Prostate gland (tissue), 2 donors: Measurements from ENCODE around the gene SPI1. TPM values are rescaled to one million over a fixed set of nuclear protein-coding genes. Genes with fewer than 3 reads are reported as not detected.

Experiments
- DNase-seq: peaks from one replicate; pipeline ENCODE4 v3.0.0-alpha.2; 2019; ENCODE audit warnings: low spot score
- H3K27ac ChIP-seq, 2 donors: fragments of 200-600 bp; sonication (generic); 2 replicates each; pipeline ENCODE4 v1.5.1; 2017 to 2019
- H3K27me3 ChIP-seq: fragments of 200-600 bp; sonication (generic); replicated peaks from 2 replicates; pipeline ENCODE4 v1.5.1; 2019; ENCODE audit not compliant: insufficient read depth
- H3K36me3 ChIP-seq, 2 donors: fragments of 200-600 bp; sonication (generic); 1 replicate in 1 of 2; 2 replicates in 1 of 2; pipeline versions ENCODE4 v1.5.1 to v1.8.1; 2017 to 2019
- H3K4me1 ChIP-seq: fragments of 200-600 bp; sonication (generic); replicated peaks from 2 replicates; pipeline ENCODE4 v1.5.1; 2019
- H3K4me3 ChIP-seq, 2 donors: fragments of 200-600 bp; sonication (generic); 2 replicates each; pipeline ENCODE4 v1.5.1; 2017 to 2019
- H3K9me3 ChIP-seq: fragments of 200-600 bp; sonication (generic); 2 replicates; pipeline ENCODE4 v1.5.1; 2017
- POLR2A ChIP-seq: fragments of 450-650 bp; IDR thresholded peaks from one replicate; pipeline ENCODE4 v1.6.1; 2016; ENCODE audit warnings: antibody characterized with exemption, mild to moderate bottlenecking
- POLR2AphosphoS5 ChIP-seq: sonication (generic); formaldehyde crosslinking; IDR thresholded peaks from one replicate; pipeline ENCODE4 v1.6.1; 2017; ENCODE audit warnings: antibody characterized with exemption
- WGBS: methylation state at CpG from one replicate; pipeline ENCODE4 v1.1.5; 2018; 5-methylcytosine and 5-hydroxymethylcytosine counted together
- intact Hi-C: fragments of 100-400 bp; cut with DNase I; formaldehyde crosslinking; loops from one replicate; pipeline ENCODE4 v1.14.2; 2022
- total RNA-seq, 2 donors: library from RNA; depleted of rRNA; stranded (reverse); fragments of >200 nt; gene quantifications; one replicate each; pipeline ENCODE4 v1.1.0, GENCODE V29; 2016
- TF ChIP-seq, protein P1 (sequence below), 4 experiments: fragments of 200-600 bp in 2 of 4; fragments of 450-650 bp in 2 of 4; sonication (generic) in 2 of 4; IDR thresholded peaks; 1 replicate in 3 of 4; 2 replicates in 1 of 4; pipeline ENCODE4 v1.5.1; 2016 to 2019; ENCODE audit warnings: antibody characterized with exemption in 4 of 4, mild to moderate bottlenecking in 2 of 4, moderate library complexity in 2 of 4

The SPI1 gene
- total RNA-seq, 2 donors from 2014 or later: 6.8 to 13.4 TPM

DNA sequence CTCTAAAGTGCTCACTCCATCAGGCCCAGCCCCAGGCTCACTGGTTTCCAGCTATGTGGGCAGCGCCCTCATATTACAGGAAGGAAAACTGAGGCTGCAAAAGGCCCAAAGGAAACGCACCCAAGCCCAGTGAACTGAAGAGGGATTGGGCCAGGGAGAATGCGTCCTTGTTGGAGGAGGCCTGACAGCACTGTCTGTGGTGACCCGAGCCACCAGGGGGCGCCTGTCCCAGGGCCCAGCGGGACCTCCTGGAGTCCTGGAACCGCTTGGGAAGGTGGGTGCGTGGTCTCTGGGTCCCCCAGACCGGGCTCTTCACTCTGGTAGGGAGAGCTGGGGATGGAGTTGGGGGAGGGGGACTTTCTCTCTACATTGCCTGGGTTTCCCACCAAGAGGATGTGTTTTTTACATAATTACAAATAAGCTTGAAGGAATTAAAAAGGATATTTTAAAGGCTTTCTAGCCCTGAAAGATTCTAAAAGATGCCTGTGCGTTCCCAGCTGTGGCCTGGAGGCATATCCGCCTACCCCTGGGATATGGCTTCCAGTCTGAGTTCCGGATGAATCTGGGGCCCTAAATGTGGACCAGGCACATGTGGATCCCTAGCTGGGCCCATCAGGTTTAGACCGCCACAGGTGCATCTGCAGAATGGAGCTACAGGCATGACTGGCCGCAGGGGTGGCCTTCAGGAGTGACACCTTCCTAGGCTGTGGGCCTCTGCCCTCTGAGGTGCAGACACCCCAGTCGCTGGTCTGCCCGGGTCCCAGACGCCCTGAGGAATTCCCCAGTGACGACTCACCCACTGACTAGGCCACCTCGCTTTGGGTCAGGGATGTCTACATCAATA lies 4.2 kb downstream of the SPI1 start:
- H3K36me3 ChIP-seq: no peaks in the 10 kb centered on the region
- WGBS: 36% methylated on average over 18 of the region's 19 CpGs
- H3K9me3 ChIP-seq: no peaks in the 10 kb centered on the region
- no peaks in the 10 kb centered on the region for H3K4me1 ChIP-seq
- peak; percentile 14 for TF ChIP-seq POLR2AphosphoS5
- TF ChIP-seq, protein P1, sequence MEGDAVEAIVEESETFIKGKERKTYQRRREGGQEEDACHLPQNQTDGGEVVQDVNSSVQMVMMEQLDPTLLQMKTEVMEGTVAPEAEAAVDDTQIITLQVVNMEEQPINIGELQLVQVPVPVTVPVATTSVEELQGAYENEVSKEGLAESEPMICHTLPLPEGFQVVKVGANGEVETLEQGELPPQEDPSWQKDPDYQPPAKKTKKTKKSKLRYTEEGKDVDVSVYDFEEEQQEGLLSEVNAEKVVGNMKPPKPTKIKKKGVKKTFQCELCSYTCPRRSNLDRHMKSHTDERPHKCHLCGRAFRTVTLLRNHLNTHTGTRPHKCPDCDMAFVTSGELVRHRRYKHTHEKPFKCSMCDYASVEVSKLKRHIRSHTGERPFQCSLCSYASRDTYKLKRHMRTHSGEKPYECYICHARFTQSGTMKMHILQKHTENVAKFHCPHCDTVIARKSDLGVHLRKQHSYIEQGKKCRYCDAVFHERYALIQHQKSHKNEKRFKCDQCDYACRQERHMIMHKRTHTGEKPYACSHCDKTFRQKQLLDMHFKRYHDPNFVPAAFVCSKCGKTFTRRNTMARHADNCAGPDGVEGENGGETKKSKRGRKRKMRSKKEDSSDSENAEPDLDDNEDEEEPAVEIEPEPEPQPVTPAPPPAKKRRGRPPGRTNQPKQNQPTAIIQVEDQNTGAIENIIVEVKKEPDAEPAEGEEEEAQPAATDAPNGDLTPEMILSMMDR (IDR thresholded peaks at IDR 0.05): peak; percentile 87 to 92 (median 88)
- TF ChIP-seq POLR2A: no peak
- no peak overlapping the region for H3K4me3 ChIP-seq
- intact Hi-C loops: loop anchor here (5.0 to 10.0 kb wide), 3 partner anchors 33 to 481 kb away; partner anchors contain the start of gene SLC39A13
- H3K27ac ChIP-seq: no peak overlapping the region
- no peaks in the 10 kb centered on the region for H3K27me3 ChIP-seq
- peak; percentile 70 for DNase-seq

- Histone ChIP-seq H3K27ac (no peak overlapping the region), H3K36me3 (no peaks in the 10 kb centered on the region), H3K4me3 (no peak overlapping the region), H3K27me3 (no peaks in the 10 kb centered on the region), H3K4me1 (no peaks in the 10 kb centered on the region), H3K9me3 (no peaks in the 10 kb centered on the region)
- TF ChIP-seq, protein P1 (IDR thresholded peaks at IDR 0.05): no peak
- no peak for TF ChIP-seq POLR2A
- no peak for TF ChIP-seq POLR2AphosphoS5
- intact Hi-C loops: loop anchor here (5.0 to 10.0 kb wide), 3 partner anchors 35 to 482 kb away; partner anchors contain the start of gene SLC39A13
- no peak for DNase-seq
- WGBS: 72% methylated on average over 7 of the region's 7 CpGs
Measured at GRCh38 chr11:47372422-47372821, 5.9 kb downstream of the SPI1 start.

DNA sequence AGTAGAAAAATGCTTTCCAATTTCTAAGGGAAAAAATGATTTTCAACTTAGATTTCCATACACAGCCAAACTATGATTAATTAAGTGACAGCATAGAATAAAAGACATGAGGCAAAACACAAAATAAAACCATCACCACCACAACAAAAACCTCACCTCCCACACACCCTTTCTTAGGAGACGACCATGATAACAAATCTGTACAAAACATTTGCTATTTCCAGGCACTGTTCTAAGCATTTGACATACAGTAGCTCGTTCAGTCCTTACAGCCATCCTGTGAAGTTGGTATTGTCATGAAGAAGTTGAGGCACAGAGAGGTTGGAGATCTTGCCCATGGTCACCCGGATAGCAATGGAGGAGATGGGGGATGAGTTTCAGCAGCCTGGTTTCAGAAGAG lies 8.7 kb downstream of the SPI1 start:
- DNase-seq: no peak
- H3K27ac ChIP-seq: no peak overlapping the region
- 53% methylated on average over 3 of the region's 3 CpGs for WGBS
- no peaks in the 10 kb centered on the region for H3K4me1 ChIP-seq
- H3K36me3 ChIP-seq: no peaks in the 10 kb centered on the region
- TF ChIP-seq, protein P1 (IDR thresholded peaks at IDR 0.05): no peak
- no peak for TF ChIP-seq POLR2AphosphoS5
- TF ChIP-seq POLR2A: no peak
- no peak overlapping the region for H3K4me3 ChIP-seq
- H3K9me3 ChIP-seq: no peaks in the 10 kb centered on the region
- H3K27me3 ChIP-seq: no peaks in the 10 kb centered on the region
- intact Hi-C loops: loop anchor here (5.0 to 10.0 kb wide), 3 partner anchors 38 to 485 kb away; partner anchors contain the start of gene SLC39A13

DNA sequence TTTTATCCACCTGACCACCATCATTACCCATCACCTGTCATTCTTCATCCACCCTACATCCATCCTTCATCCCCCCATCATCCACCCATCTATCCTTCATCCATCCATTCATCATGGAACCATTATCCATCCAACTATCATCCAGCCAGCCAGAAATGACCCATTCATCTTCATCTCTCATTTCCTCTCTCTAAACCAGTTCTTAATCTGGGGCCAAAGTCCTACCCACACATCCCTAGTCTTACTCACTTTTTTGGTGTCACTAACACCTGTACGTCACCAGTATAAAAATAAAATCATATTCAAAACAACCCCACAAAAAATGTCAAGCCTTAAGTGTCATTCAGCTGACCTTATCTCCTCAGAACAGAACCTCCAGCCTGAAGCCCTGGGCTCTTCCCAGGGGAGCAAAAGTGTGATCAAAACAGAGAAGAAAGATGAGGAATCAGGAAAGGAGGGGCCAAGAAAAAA lies 12.3 kb downstream of the SPI1 start:
- DNase-seq: no peak
- no peak overlapping the region for H3K4me3 ChIP-seq
- no peaks in the 10 kb centered on the region for H3K36me3 ChIP-seq
- intact Hi-C loops: no loop called here
- H3K27ac ChIP-seq: no peak overlapping the region
- 95% methylated on average over 1 of the region's 1 CpG for WGBS
- no peaks in the 10 kb centered on the region for H3K27me3 ChIP-seq
- TF ChIP-seq, protein P1 (IDR thresholded peaks at IDR 0.05): no peak
- no peak for TF ChIP-seq POLR2A
- no peak for TF ChIP-seq POLR2AphosphoS5
- no peaks in the 10 kb centered on the region for H3K9me3 ChIP-seq
- H3K4me1 ChIP-seq: no peaks in the 10 kb centered on the region
